ENCODE data around the gene MLLT1.

The MLLT1 gene

DNA sequence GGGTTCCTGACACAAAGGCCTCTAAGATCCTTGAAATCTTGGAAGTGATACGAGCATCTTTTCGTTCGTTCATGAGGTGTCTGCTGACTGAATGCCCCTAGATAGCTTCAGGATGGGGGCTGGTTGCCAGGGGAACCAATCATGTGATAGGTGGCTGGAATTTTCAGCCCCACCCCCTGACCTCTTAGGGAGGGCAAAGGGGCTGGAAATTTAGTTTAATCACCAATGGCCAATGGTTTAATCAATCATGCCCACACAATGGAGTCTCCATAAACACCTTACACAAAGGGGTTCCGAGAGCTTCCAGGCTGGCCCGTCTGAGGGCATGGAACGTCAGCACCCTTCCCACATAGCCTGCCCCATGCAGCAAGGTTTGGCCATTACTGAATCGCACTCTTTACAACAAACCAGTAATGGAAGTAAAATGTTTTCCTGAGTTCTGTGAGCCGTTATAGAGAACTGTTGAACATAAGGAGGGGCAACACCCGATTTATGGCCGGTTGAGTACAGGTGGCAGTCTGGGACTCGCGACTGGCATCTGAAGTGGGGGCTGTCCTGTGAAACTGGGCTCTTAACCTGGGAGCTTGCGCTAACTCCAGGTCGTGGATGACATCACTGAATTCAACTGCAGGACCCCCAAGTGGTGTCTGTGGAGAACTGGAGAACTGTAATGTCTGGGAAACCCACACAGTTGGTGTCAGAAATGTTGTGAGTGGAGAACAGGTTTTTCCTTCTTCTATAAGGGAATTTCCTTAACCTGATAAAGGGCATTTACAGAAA lies 25.6 kb downstream of the MLLT1 start:
- no peak for DNase-seq (ENCODE audit: extremely low spot score)
- ChIA-PET POLR2A (no interaction called here), CTCF (no interaction called here)
- TF ChIP-seq FOXA1 (IDR thresholded peaks at IDR 0.05): no peak
- no peak for TF ChIP-seq FOXM1 (IDR thresholded peaks at IDR 0.05; ENCODE audit: borderline replicate concordance)
- TF ChIP-seq TARDBP (IDR thresholded peaks at IDR 0.05): no peak
- TF ChIP-seq PKNOX1 (IDR thresholded peaks at IDR 0.05): no peak
- TF ChIP-seq FOXK2 (IDR thresholded peaks at IDR 0.05): no peak
- no peak for TF ChIP-seq ELF4 (IDR thresholded peaks at IDR 0.05)
- no peak for TF ChIP-seq NFRKB (IDR thresholded peaks at IDR 0.05)
- TF ChIP-seq SP1 (IDR thresholded peaks at IDR 0.05): no peak

GRCh38 chr19:6252066-6252465 lies 27.7 kb downstream of the MLLT1 start:
- ChIA-PET POLR2A (no interaction called here), CTCF (no interaction called here)
- no peak for DNase-seq (ENCODE audit: extremely low spot score)
- TF ChIP-seq SP1 (IDR thresholded peaks at IDR 0.05) (no peak), FOXM1 (IDR thresholded peaks at IDR 0.05; ENCODE audit: borderline replicate concordance) (no peak)

- POLR2A ChIA-PET: no interaction called here
Measured at GRCh38 chr19:6250909-6251308, 28.9 kb downstream of the MLLT1 start.

GRCh38 chr19:6250024-6250615 lies 29.7 kb downstream of the MLLT1 start:
- DNase-seq (ENCODE audit: extremely low spot score): no peak
- ChIA-PET POLR2A (no interaction called here), CTCF (no interaction called here)
- no peak for TF ChIP-seq ZNF384 (IDR thresholded peaks at IDR 0.05)
- TF ChIP-seq FOXK2 (IDR thresholded peaks at IDR 0.05): no peak
- no peak for TF ChIP-seq BHLHE40 (IDR thresholded peaks at IDR 0.05; ENCODE audit: borderline replicate concordance)
- TF ChIP-seq FOXA1 (IDR thresholded peaks at IDR 0.05): no peak

More at GRCh38 chr19:6250909-6251308, 28.9 kb downstream of the MLLT1 start:
- TF ChIP-seq HDGF (IDR thresholded peaks at IDR 0.05; ENCODE audit: borderline replicate concordance): no peak
- no peak for TF ChIP-seq NFRKB (IDR thresholded peaks at IDR 0.05)
- no peak for TF ChIP-seq SP1 (IDR thresholded peaks at IDR 0.05)
- TF ChIP-seq L3MBTL2 (conservative IDR thresholded peaks at IDR 0.05): no peak
- no peak for TF ChIP-seq SUZ12 (IDR thresholded peaks at IDR 0.05)
- no peak for TF ChIP-seq FOXM1 (IDR thresholded peaks at IDR 0.05; ENCODE audit: borderline replicate concordance)
- CTCF ChIA-PET: no interaction called here
- DNase-seq (ENCODE audit: extremely low spot score): no peak

GRCh38 chr19:6249296-6249695 lies 30.5 kb downstream of the MLLT1 start:
- no peak for DNase-seq (ENCODE audit: extremely low spot score)
- ChIA-PET CTCF (no interaction called here), POLR2A (no interaction called here)
- TF ChIP-seq L3MBTL2 (conservative IDR thresholded peaks at IDR 0.05) (no peak), ARNT (IDR thresholded peaks at IDR 0.05) (no peak)

GRCh38 chr19:6248844-6249243 lies 30.9 kb downstream of the MLLT1 start:
- ChIA-PET CTCF (no interaction called here), POLR2A (no interaction called here)
- no peak for DNase-seq (ENCODE audit: extremely low spot score)
- no peak for TF ChIP-seq FOXA1 (IDR thresholded peaks at IDR 0.05)
- TF ChIP-seq SUZ12 (IDR thresholded peaks at IDR 0.05): no peak
- TF ChIP-seq PKNOX1 (IDR thresholded peaks at IDR 0.05): no peak
- TF ChIP-seq LEF1 (IDR thresholded peaks at IDR 0.05; ENCODE audit: borderline replicate concordance): no peak
- no peak for TF ChIP-seq CTBP1 (IDR thresholded peaks at IDR 0.05; ENCODE audit: borderline replicate concordance)
- TF ChIP-seq TARDBP (IDR thresholded peaks at IDR 0.05): no peak
- no peak for TF ChIP-seq L3MBTL2 (conservative IDR thresholded peaks at IDR 0.05)
- no peak for TF ChIP-seq NFRKB (IDR thresholded peaks at IDR 0.05)
- TF ChIP-seq BHLHE40 (IDR thresholded peaks at IDR 0.05; ENCODE audit: borderline replicate concordance): no peak
- no peak for TF ChIP-seq HDGF (IDR thresholded peaks at IDR 0.05; ENCODE audit: borderline replicate concordance)
- TF ChIP-seq SP1 (IDR thresholded peaks at IDR 0.05): no peak
- TF ChIP-seq ARNT (IDR thresholded peaks at IDR 0.05): no peak
- TF ChIP-seq FOXK2 (IDR thresholded peaks at IDR 0.05): no peak
- TF ChIP-seq ELF4 (IDR thresholded peaks at IDR 0.05): no peak
- no peak for TF ChIP-seq ZNF384 (IDR thresholded peaks at IDR 0.05)
- no peak for TF ChIP-seq FOXM1 (IDR thresholded peaks at IDR 0.05; ENCODE audit: borderline replicate concordance)

DNA sequence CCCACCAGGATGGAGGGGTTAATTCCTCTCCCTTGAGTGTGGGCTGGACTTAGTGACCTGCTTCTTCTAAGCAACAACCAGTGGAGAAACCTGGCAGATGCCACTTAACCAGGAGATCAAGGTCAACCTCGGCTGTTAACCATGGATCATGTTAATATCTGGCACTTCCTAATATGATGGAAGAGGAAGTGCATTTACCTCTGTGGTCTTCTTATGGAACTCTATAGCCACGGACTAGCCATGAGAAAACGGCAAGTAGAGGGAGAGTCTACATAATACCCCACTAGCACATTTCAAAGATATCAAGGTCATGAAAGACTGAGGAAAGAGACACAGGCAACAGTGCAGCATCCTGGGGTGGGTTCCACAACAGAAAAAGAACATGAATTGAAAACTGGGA lies 31.4 kb downstream of the MLLT1 start:
- ChIA-PET CTCF (no interaction called here), POLR2A (no interaction called here)
- TF ChIP-seq FOXA1 (IDR thresholded peaks at IDR 0.05) (no peak), ZNF384 (IDR thresholded peaks at IDR 0.05) (no peak), L3MBTL2 (conservative IDR thresholded peaks at IDR 0.05) (no peak), BHLHE40 (IDR thresholded peaks at IDR 0.05; ENCODE audit: borderline replicate concordance) (no peak), SUZ12 (IDR thresholded peaks at IDR 0.05) (no peak), ELF4 (IDR thresholded peaks at IDR 0.05) (no peak), SP1 (IDR thresholded peaks at IDR 0.05) (no peak), HDGF (IDR thresholded peaks at IDR 0.05; ENCODE audit: borderline replicate concordance) (no peak), TARDBP (IDR thresholded peaks at IDR 0.05) (no peak), FOXM1 (IDR thresholded peaks at IDR 0.05; ENCODE audit: borderline replicate concordance) (no peak), LEF1 (IDR thresholded peaks at IDR 0.05; ENCODE audit: borderline replicate concordance) (no peak), NFRKB (IDR thresholded peaks at IDR 0.05) (no peak), CTBP1 (IDR thresholded peaks at IDR 0.05; ENCODE audit: borderline replicate concordance) (no peak), PKNOX1 (IDR thresholded peaks at IDR 0.05) (no peak), FOXK2 (IDR thresholded peaks at IDR 0.05) (no peak), ARNT (IDR thresholded peaks at IDR 0.05) (no peak)
- no peak for DNase-seq (ENCODE audit: extremely low spot score)
